ENCODE data around the gene PPARD. TPM values are rescaled to one million over a fixed set of nuclear protein-coding genes. Genes with fewer than 3 reads are reported as not detected.
A peak's percentile ranks its signal among the peaks of the same experiment; 100 is the strongest.

PPARD gene
- total and polyA plus RNA-seq, 2 of the 13 experiments (the other 11 are each of a cell fraction or from before 2014, with no cell fraction given), result 6.1 to 13.3 TPM

DNA sequence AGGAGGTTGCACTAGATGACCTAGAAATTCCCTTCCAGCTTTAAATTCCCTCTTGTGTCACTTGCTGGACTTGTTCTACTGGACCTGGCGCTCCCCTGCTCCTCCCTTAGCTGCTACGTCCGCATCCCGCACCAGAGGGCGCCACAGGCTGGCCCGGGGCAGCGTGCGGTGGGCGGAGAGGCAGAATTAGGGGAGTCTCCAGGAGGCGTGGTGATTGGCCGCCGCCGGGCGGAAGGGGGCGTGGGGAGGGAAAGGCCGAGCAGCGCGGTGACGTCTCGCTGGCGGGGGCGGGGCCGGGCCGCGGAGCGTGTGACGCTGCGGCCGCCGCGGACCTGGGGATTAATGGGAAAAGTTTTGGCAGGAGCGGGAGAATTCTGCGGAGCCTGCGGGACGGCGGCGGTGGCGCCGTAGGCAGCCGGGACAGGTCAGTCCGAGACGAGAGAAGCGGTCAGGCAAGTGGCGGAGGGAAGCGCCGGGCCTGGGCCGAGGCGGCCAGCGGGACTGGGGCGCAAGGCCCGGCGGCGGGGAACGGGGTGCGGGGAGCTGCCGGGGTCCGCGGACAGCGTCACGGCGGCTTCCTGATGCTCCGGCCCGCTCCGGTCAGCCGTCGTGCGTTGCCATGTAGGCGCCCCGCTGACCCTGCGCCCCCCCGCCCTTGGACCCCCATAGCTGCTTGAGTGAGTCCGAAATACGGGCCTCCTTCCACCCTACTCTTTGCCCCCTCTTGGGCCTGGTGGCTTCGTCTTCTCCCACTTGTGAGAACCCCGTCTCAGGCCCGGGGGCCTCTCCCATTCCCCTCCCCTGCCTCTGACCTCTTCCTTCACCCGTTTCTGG, at the start of gene PPARD (continued):
- TF ChIP-seq IRF1 (CRISPR knock-in tag; IDR thresholded peaks at IDR 0.05; ENCODE audit: low read depth) (peak; percentile 18; the same call in 1 of the 2 replicates), ZZZ3 (CRISPR knock-in tag; IDR thresholded peaks at IDR 0.05; ENCODE audit: borderline replicate concordance) (0 out of 2 replicates have a peak, but pooled peaks have one; percentile 24), ZNF674 (CRISPR knock-in tag; IDR thresholded peaks at IDR 0.05; ENCODE audit: low read depth) (no peak), KLF6 (CRISPR knock-in tag; IDR thresholded peaks at IDR 0.05) (peak; percentile 67), CBFB (CRISPR knock-in tag; IDR thresholded peaks at IDR 0.05) (peak; percentile 62; the same call in 1 of the 2 replicates), RBM39 (IDR thresholded peaks at IDR 0.05; ENCODE audit: low read depth, low read length, poor library complexity, severe bottlenecking) (no peak), FOXP4 (CRISPR knock-in tag; IDR thresholded peaks at IDR 0.05) (peak; percentile 74), BORCS8-MEF2B (CRISPR knock-in tag; IDR thresholded peaks at IDR 0.05) (peak; percentile 87), ZNF430 (CRISPR knock-in tag; IDR thresholded peaks at IDR 0.05) (no peak), RCOR2 (CRISPR knock-in tag; IDR thresholded peaks at IDR 0.05) (peak; percentile 63; the same call in 1 of the 2 replicates), SRF (IDR thresholded peaks at IDR 0.05; ENCODE audit: low read depth, low read length) (0 out of 2 replicates have a peak, but pooled peaks have one; percentile 47), ZNF10 (CRISPR knock-in tag; IDR thresholded peaks at IDR 0.05; ENCODE audit: borderline replicate concordance, low read depth) (no peak), FIP1L1 (IDR thresholded peaks at IDR 0.05; ENCODE audit: borderline replicate concordance, insufficient read depth, low read depth, low read length) (no peak), ZNF260 (CRISPR knock-in tag; IDR thresholded peaks at IDR 0.05; ENCODE audit: borderline replicate concordance, low read depth) (no peak), ZFX (CRISPR knock-in tag; IDR thresholded peaks at IDR 0.05; ENCODE audit: low read depth) (peak; percentile 89), TERF1 (CRISPR knock-in tag; IDR thresholded peaks at IDR 0.05) (no peak)
- TF ChIP-seq, protein P1, sequence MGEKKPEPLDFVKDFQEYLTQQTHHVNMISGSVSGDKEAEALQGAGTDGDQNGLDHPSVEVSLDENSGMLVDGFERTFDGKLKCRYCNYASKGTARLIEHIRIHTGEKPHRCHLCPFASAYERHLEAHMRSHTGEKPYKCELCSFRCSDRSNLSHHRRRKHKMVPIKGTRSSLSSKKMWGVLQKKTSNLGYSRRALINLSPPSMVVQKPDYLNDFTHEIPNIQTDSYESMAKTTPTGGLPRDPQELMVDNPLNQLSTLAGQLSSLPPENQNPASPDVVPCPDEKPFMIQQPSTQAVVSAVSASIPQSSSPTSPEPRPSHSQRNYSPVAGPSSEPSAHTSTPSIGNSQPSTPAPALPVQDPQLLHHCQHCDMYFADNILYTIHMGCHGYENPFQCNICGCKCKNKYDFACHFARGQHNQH (CRISPR knock-in tag; IDR thresholded peaks at IDR 0.05), result peak; percentile 90
- TF ChIP-seq, protein P2, sequence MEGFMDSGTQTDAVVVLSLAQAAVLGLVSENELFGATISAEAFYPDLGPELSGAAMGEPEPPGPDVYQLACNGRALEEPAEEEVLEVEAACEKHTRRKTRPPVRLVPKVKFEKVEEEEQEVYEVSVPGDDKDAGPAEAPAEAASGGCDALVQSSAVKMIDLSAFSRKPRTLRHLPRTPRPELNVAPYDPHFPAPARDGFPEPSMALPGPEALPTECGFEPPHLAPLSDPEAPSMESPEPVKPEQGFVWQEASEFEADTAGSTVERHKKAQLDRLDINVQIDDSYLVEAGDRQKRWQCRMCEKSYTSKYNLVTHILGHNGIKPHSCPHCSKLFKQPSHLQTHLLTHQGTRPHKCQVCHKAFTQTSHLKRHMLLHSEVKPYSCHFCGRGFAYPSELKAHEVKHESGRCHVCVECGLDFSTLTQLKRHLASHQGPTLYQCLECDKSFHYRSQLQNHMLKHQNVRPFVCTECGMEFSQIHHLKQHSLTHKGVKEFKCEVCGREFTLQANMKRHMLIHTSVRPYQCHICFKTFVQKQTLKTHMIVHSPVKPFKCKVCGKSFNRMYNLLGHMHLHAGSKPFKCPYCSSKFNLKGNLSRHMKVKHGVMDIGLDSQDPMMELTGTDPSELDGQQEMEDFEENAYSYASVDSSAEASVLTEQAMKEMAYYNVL (CRISPR knock-in tag; IDR thresholded peaks at IDR 0.05; ENCODE audit: borderline replicate concordance), result no peak

All from HepG2 (cell line).